ENCODE results near the gene DOCK6.

DOCK6 gene

DNA sequence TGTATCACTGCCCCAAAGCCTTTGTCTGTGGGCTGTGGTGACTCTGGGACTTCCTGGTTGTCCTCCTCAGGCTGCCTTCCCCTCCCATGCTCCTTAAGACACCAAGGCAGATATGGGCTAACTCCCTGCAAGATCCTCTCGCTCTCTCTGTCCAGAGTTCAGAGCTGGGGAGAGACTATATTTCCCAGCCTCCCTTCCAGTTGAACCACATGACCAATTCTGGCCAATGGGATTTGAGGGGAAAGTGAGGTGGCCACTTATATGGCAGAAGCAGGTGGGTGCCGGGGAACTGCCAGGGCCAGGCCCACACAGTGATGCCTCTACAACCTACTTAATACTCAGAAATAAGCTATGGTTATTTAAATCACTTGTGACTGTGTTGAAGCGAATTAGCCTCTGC lies 39.1 kb downstream of the DOCK6 start:
- no peak for DNase-seq (ENCODE audit: low read depth in 2 of 2)

DNA sequence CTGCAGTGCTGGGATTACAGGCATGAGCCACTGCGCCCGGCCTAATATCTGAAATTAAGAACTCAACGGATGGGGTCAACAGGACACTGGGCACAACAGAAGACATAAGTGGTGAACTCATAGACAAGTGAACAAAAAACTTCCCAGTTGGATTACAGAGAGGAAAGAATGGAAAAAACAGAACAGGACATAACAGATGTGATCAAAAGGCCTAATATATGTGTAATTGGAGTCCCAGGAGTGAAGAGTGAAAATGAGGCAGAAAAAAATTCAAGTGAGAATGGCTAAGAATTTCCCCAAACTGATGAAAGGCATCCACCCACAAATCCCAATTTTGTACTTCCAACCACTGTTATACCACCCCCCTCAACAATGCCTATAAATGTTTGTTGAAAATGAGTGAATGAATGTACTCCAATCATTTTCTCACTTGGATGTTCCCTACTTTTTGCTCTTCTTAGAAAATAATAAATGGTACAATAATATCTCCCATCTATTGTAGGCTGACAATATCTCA lies 41.2 kb downstream of the DOCK6 start:
- DNase-seq (ENCODE audit: low read depth in 2 of 2), result no peak

DNA sequence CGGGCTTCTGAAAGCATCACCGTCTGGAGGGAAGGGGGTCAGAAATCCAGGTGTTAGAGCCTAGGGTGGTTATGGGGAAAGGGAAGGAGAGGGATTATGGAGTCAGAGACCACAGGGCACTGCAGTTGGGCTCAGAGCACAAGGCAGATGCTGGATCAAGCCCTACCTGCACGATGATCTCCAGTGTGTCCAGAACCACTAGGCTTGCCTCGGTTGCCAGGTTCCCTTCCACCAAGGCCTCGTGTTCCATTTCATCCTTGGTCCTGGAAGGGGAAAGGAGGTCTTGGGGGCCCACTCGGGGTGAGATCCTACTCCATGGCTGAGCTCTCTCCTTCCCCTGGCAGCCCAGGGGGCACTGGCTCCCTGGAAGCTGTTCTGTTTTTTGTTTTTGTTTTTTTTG lies 47.9 kb downstream of the DOCK6 start:
- no peak for DNase-seq (ENCODE audit: low read depth in 2 of 2)

DNA sequence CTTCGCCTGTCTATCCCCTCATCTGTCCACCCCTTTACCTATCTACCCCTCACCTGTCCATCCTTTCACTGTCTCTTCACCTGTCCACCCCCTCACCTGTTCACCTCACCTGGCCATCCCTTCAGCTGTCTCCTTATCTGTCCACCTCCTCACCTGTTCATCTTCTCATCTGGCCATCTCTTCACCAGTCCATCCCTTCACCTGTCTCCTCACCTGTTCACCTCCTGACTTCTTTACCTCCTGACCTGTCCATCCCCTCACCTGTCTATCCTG lies 51.7 kb downstream of the DOCK6 start:
- DNase-seq (ENCODE audit: low read depth in 2 of 2), result no peak

DNA sequence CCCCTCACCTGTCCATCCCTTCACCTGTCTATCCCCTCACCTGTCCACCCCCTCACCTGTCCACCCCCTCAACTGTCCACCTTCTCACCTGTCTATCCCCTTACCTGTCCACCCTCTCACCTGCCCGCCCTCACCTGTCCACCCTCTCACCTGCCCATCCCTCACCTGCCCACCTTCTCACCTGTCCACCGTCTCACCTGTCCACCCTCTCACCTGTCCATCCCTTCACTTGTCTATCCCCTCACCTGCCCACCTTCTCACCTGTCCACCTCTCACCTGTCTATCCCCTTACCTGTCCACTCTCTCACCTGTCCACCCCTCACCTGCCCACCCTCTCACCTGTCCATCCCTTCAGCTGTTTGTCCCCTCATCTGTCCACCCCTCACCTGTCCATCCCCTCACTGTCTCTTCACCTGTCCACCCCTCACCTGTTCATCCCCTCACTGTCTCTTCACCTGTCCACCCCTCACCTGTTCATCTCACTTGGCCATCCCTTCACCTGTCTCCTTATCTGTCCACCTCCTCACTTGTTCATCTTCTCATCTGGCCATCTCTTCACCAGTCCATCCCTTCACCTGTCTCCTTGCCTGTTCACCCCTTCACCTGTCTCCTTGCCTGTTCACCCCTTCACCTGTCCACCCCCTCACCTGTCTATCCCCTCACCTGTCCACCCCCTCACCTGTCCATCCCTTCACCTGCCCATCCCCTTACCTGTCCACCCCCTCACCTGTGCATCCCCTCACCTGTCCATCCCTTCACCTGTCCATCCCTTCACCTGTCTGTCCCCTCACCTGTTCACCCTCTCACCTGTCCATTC lies 52.3 kb downstream of the DOCK6 start:
- DNase-seq (ENCODE audit: low read depth in 2 of 2), result no peak

DNA sequence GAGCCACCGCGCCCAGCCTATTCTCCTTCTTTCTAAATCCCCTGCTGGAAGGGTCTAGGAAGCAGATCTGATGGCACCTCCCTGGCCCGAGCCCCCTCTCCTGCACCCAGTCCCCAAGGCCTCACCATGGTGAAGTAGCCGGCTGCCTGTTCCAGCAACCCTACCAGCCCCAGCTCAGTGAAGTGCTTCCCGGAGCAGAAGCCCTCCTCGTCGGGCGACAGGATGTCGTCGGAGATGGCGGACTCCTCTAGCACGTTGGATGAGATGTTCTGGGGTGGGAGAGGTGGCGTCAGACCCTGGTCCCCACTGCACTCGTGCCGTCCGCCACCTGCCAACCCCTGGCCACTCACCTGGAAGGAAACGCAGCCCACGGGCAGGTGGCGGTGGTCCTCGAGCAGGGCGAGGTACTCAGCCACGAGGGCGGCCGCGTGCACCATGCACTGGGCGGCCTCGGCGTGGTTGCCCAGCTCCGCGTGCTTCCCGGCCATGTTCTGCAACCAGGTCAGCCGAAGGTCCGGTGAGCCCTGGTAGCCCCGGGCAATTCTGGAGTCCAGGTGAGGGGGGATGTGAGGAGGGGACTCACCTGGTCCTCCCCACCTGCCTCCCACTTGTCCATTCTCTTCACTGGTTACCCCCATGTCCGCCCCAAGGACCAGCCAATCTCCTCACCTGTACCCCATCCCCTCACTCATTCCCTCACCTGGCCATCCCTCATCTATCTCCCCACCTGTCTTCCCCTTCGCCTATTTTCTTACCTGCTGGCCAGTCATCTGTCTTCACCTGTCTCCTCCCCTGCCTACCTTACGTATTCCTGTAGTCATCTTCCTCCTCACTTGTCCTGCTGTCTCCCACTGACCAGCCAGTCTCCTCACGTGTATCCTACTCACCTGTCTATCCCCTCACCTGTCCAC lies 53.5 kb downstream of the DOCK6 start:
- DNase-seq (ENCODE audit: low read depth in 2 of 2), result no peak

DNA sequence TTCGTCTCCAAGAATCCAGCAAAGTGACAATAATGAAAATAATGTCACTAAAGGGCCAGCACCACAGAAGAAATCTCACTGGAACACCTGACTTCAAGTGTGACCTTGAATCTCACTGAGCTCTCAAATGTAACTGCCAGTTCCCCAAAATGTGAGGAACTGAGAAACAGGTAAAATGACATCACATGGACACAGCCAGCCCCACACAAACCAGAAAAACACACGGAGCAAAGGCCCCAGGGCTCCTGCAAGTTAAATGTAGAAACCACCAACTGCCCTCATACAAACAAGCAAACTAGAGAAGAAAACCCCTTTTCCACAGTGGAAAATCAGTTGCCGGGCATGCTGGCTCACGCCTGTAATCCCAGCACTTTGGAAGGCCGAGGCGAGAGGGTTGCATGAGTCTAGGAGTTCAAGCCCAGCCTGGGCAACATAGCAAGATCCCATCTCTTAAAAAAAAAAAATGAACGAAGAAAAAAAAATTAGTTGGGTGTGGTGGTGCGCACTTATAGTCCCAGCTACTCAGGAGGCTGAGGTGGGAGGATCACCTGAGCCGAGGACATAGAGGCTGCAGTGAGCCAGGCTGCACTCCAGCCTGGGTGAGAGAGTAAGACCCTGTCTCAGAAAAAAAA lies 56.3 kb downstream of the DOCK6 start:
- DNase-seq (ENCODE audit: low read depth in 2 of 2), result no peak

DNA sequence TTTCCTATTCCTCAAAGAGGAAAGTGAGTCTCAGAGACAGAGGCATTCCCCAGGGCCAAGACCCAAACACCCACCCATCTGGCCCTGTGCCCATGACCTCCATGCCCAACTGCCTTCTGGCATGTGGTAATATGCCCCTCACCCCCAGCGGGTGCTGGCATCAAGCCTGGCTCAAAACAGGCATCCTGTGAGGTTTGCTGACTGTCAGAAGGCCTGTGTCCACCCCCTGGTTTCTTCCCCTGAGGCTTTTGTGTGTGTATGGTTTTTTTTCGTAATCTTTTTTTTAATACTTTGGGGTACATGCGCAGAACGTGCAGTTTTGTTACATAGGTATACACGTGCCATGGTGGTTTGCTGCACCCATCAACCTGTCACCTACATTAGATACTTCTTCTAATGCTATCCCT lies 57.4 kb downstream of the DOCK6 start:
- DNase-seq (ENCODE audit: low read depth in 2 of 2), result no peak

DNA sequence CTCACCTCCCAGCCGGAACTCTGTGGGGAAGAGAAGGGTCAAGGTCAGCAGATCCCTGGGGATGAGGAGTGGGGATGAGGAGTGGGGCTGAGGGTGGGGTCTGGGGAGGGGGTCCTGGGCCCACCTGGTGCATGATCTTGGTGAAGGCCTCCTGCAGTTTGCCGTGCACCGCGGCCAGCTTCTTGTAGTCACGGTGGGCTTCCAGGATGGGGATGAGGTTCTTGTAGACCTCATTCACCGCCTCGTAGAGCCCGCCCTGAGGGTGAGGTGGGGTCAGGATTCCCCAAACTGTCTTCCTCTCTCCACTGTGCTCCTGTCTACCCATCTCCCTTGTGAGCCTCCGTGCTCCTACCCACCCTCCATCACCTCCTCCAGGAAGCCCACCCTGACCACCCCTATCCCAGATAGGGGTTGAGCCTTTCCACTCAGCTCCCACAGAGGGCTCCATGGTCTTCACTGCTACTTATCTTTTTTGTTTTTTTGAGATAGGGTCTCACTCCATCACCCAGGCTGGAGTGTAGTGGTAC lies 58.2 kb downstream of the DOCK6 start:
- DNase-seq (ENCODE audit: low read depth in 2 of 2), result no peak

DNA sequence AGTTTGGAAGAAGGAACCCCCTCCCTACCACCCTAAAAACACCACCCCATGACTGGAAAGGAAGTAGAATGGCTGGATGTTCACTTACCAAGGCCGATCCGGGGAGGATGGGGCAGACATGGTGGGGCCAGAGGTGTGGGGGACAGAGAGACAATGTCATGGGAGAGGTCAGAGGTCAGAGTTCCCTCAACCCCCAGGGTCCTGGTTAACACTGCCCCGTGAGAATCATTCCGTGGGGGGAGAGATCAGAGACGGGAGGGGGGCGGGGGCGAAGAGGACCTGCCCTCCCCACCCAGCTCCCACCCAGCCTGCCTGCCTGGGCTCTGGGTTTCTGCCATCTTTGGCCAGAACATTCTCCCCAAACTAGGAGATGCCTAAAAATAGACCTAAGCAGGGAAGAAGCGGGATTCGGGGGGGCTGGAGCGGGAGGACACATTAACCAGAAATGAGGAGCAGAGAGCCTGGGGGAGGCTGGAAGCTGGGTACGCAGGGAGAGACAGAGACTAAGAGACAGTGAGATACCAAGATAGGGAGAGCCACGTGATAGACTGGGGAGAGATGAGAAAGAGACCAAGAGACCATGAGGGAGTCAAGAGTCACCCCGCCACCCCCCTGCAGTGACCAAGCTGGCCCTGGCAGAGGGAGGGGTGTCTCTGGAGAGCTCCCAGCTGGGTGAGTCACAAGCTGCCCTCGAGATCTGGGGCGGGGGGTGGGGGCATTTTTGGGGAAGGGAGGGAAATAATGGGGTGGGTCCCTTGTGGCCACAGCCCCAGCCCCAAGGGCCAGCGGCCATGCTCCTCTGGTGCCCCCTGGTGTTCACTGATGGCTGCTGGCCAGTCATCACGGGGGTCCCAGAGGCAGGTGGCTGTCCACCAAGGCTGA lies 58.9 kb downstream of the DOCK6 start:
- no peak for DNase-seq (ENCODE audit: low read depth in 2 of 2)

DNA sequence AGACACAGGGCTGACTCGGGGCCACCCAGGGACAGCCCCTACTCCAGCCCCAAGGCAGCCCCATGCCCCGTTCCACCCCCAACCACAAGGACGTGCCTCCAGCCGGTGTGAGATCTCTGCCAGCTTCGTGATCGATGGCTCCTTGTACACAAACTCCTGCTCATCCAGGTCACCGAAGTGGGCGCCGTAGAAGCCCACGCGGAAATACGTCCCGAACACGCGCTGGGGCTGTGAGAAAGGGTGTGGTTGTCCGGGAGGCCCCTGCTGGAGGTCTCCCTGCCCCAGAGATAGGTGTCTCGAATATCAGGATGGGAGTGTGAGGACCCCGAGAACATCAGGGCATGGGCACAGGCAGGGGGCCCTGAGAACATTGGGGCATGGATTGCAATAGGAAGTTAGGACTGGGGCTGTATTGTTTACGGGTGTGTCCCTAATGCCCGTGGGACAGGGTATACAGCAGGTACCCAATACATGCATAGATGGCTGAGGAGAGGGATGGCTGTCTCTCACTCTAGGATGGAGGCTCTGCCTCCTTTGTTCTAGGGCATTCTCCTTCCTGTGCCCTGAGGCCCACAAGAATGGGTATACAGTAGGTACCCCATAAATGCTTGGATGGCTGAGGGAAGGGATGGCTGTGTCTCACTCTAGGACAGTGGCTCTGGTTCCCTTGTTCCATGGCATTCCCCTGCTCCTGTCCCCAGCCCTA lies 59.7 kb downstream of the DOCK6 start:
- DNase-seq (ENCODE audit: low read depth in 2 of 2), result no peak

DNA sequence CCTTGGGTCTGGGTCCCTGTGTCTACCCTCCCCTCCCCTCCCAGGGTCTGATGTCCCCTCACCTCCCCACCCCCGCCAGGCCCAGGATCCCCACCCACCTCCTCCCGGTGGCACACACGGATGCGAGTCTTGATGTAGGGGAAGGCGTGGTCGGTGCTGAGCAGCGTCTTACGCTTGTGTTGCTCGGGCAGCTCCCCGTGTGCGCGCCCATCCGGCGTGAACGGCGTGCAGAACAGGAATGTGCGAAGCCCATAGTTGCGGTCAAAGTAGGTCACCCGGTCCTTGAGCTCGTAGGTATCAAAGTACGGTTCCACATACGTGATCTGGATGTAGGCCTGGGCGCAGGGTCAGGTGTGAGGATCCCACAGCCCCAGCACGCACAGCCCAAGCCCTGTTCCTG lies 60.5 kb downstream of the DOCK6 start:
- no peak for DNase-seq (ENCODE audit: low read depth in 2 of 2)

DNA sequence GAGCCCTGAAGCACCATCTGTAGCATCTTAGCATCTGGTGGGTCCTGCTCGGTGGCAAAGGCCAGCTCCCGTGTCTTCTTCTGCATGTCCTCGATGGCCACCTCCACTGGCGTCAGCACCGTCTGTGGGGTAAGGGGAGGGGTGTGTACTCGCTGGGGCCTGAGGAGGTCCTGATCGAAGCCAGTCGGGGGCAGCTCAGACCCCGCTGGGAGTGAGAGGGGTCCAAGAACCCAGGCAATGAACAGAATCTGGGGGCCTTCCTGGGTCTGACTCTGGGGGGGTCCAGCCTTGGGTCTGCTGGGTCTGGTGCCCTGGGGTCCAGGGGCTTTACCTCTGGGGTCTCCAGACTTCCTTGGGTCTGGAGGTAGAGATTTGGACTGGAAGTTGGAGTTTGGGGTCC lies 61.4 kb downstream of the DOCK6 start:
- DNase-seq (ENCODE audit: low read depth in 2 of 2), result no peak

DNA sequence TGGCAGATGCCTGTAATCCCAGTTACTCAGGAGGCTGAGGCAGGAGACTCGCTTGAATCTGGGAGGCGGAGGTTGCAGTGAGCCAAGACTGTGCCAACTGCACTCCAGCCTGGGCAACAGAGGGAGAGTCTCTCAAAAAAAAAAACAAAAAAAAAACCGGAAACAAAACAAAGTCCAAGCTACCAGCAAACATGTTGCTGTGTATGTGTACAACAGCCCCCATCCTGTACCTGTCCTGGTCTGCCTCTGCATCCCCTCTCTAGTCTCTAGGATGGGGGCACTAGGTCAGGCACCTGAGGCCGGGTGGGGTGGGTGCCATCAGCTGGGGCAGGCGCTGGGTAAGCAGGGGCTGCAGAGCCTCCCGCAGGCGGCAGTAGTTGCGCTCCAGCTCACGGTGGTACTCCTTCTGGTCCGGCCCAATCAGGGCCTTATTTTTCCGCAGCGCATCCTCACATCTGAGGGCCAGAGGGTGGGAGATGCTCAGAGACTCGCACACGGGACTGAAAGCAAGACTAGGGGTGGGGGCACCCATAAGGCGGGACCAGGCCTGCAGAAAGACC lies 62.2 kb downstream of the DOCK6 start:
- DNase-seq (ENCODE audit: low read depth in 2 of 2), result no peak

DNA sequence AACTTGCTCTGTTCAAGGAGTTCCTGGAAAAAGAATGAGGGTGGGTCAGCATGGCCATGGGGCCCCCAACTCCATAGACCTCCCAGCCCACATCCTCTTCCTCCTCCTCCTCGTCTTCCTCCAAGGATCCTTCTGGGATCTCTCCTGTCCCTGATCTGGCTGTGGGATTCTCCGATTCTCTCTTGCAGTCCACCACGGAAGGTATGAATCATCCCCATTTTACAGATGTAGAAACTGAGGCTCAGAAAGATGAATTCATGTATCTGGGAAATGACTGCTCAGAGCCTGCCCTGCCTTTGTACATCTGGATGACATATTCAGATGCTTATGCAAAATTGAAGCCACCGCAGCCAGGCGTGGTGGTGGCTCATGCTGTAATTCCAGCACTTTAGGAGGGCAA lies 62.8 kb downstream of the DOCK6 start:
- DNase-seq (ENCODE audit: low read depth in 2 of 2), result no peak

DNA sequence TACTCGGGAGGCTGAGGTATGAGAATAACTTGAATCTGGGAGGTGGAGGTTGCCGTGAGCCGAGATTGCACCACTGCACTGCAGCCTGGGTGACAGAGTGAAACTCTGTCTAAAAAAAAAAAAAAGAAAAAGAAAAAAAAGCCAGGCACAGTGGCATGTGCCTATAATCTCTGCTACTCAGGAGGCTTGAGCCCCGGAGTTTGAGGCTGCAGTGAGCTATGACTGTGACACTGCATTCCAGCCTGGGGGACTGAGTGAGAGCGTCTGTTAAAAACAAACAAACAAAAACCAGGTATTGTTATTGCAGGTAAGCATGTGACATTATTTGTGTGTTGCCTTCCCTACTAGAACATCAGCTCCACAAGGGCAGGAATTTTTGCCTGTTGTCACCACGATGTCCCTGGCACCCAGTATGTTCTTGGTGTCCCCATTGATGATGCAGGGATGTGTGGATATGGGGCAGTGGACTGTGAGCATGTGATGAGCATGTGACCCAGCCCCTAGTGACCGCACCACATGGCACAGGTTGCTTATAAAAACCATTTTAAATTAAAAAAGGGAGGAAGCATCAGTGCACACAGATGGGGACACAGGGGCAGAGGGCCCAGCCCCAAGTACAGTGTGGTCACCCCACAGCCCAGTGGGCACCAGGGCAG lies 63.4 kb downstream of the DOCK6 start:
- DNase-seq (ENCODE audit: low read depth in 2 of 2), result no peak

DNA sequence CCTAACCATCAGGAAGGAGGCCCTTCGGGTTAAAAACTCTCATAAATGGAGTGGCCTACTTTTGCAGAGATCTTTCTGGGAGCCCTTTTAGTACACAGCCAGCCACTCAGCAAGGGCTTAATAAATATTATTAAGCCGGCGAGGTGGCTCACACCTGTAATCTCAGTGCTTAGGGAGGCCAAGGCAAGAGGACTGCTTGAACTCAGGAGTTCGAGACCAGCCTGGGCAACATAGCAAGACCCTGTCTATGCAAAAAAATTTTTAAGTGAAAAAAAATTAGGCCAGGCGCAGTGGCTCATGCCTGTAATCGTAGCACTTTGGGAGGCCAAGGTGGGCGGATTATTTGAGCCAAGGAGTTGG lies 64.2 kb downstream of the DOCK6 start:
- no peak for DNase-seq (ENCODE audit: low read depth in 2 of 2)

DNA sequence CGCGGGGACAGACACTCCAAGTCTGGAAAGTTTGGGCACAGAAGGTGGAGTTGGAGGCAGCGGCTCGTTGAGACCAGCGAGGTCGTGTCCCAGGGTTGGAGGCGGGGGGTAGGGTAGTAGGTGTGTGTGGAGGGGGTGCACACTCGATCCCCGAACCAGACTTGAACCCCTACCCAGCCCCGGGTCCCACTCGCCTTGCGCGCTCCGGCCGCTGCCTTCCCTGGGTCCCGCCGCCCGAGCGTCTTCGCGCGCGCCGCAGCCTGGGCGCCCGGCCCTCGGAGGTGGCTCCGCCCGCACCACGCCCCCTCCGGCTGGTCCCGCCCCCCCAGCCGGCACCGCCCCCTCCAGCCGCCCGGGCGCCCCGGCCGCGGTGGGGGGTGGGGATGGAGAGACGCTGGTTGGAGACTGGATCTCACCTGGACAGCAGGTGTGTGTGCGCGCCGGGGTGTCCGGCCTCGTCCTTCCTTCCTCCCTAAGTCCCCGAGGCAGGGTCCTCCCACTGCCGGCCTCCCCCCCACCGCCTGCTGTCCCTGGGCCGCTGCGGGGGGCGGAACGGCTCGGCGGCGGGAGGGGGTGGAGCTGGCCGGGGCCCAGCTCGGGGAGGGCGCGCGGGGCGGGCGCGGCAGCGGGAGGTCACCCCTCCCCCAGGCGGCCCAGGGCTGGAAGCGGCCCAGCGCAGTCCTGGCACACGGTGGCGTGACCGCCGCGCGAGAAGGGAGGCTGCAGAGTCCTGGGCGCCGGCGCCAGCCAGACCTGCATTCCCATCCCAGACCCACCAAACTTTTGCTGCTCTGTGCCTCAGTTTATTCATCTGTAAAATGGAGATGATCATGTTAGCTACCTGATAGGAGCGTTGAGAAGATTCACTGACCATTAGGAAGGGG lies 64.8 kb downstream of the DOCK6 start, which contains the start of gene KANK2:
Gene KANK2 (minus strand): TSS at position 255 of the 884 bp plus-strand sequence. CDS start 3,034 bp downstream, outside the sequence.
- DNase-seq (ENCODE audit: low read depth in 2 of 2), result peak; percentile 37 to 74
